HepG2 (cell line): ENCODE measurements around the gene ARHGEF7. TPM values are rescaled to one million over a fixed set of nuclear protein-coding genes. Genes with fewer than 3 reads are reported as not detected.

Experiments used
- ATAC-seq: fragments of 200-7000 bp; cut with Tn5 transposase; 3 replicates; pipeline ENCODE4 v1.9.1; 2020; ENCODE audit warnings: mild to moderate bottlenecking, moderate library complexity
- BruUV-seq: library from RNA; stranded (reverse); fragments of 400-500 nt; replicated peaks from 2 replicates; lab custom pipeline; 2021; lab: Mats Ljungman, UMichigan
- CTCF ChIA-PET: fragments of 300-600 bp; formaldehyde crosslinking; extraction: SDS; loops from one replicate; lab custom pipeline; 2021; ENCODE audit warnings: low total read pairs, inconsistent platforms, low intra/inter-chr PET ratio; lab: Yijun Ruan, JAX
- POLR2A ChIA-PET: fragments of 350-600 bp; sonication (Branson Sonifier 250); formaldehyde crosslinking; loops from one replicate; lab custom pipeline; 2020; ENCODE audit warnings: antibody characterized with exemption, inconsistent platforms; lab: Yijun Ruan, JAX
- DNase-seq: peaks from one replicate; pipeline ENCODE4 v3.0.0-alpha.2; 2015; ENCODE audit warnings: low spot score
- FAIRE-seq: peaks from 3 replicates; lab custom pipeline; 2011; peaks lifted over from hg19 to GRCh38; lab: Jason Lieb, UNC
- H2AFZ ChIP-seq: one replicate; pipeline ENCODE4 v1.6.1; 2011; ENCODE audit warnings: low read length, inconsistent platforms
- H3K27ac ChIP-seq: fragments of 300-600 bp; 3 replicates; pipeline ENCODE4 v1.8.0; 2011; ENCODE audit warnings: mixed run types, mild to moderate bottlenecking, mixed read lengths, low read length, inconsistent platforms; ENCODE audit not compliant: insufficient read depth; ENCODE audit errors: extremely low read length
- H3K27me3 ChIP-seq, 2 experiments: fragments of 200-600 bp in 1 of 2; 2 replicates in 1 of 2; 3 replicates in 1 of 2; pipeline versions ENCODE4 v1.6.0 to v1.8.0; 2011; ENCODE audit warnings: low read length in 2 of 2, mild to moderate bottlenecking in 2 of 2, moderate library complexity in 2 of 2, inconsistent platforms in 1 of 2; ENCODE audit not compliant: insufficient read depth in 2 of 2, control insufficient read depth in 1 of 2
- H3K36me3 ChIP-seq, 2 experiments: fragments of 200-600 bp in 1 of 2; replicated peaks in 1 of 2; 2 replicates in 1 of 2; 3 replicates in 1 of 2; pipeline versions ENCODE4 v1.5.1 to v1.8.0; 2011; ENCODE audit warnings: low read length in 2 of 2, inconsistent platforms in 1 of 2; ENCODE audit not compliant: insufficient read depth in 2 of 2, control insufficient read depth in 1 of 2
- H3K4me1 ChIP-seq: 2 replicates; pipeline ENCODE4 v1.5.1; 2012; ENCODE audit warnings: low read length, inconsistent platforms; ENCODE audit not compliant: insufficient read depth
- H3K4me2 ChIP-seq: 2 replicates; pipeline ENCODE4 v1.6.0; 2011; ENCODE audit warnings: low read depth, low read length, inconsistent platforms
- H3K4me3 ChIP-seq, 3 experiments: fragments of 200-600 bp in 1 of 3; sonication (generic), shearing (Covaris generic) in 1 of 3; replicated peaks in 1 of 3; 2 replicates each; pipeline ENCODE4 v1.5.1; 2011 to 2016; ENCODE audit warnings: low read length in 3 of 3, inconsistent platforms in 2 of 3, low read depth in 2 of 3, mild to moderate bottlenecking in 2 of 3, control low read depth in 1 of 3, mixed read lengths in 1 of 3; ENCODE audit not compliant: insufficient read depth in 1 of 3
- H3K79me2 ChIP-seq: one replicate; pipeline ENCODE4 v1.6.1; 2011; ENCODE audit warnings: low read length, inconsistent platforms; ENCODE audit not compliant: insufficient read depth
- H3K9ac ChIP-seq: 2 replicates; pipeline ENCODE4 v1.6.0; 2011; ENCODE audit warnings: mild to moderate bottlenecking, low read depth, low read length, inconsistent platforms; ENCODE audit not compliant: insufficient read depth
- H3K9me3 ChIP-seq: 2 replicates; pipeline ENCODE4 v1.5.1; 2012; ENCODE audit warnings: mild to moderate bottlenecking, low read length
- H4K20me1 ChIP-seq: 2 replicates; pipeline ENCODE4 v1.6.0; 2011; ENCODE audit warnings: inconsistent platforms, mild to moderate bottlenecking, low read length, moderate library complexity; ENCODE audit not compliant: insufficient read depth
- DMAP1 ChIP-seq: IDR thresholded peaks from 2 replicates; pipeline ENCODE4 v1.6.1; 2016
- HNRNPUL1 ChIP-seq: fragments of 200-400 bp; formaldehyde crosslinking; IDR thresholded peaks from 2 replicates; pipeline ENCODE4 v1.6.1; 2017; ENCODE audit warnings: low read depth, mild to moderate bottlenecking, low read length, moderate library complexity
- HOXA7 ChIP-seq: sonication (generic); formaldehyde crosslinking; IDR thresholded peaks from 2 replicates; pipeline ENCODE4 v1.8.1; 2022; ENCODE audit warnings: mild to moderate bottlenecking, missing genetic modification reagents, moderate library complexity
- HOXD1 ChIP-seq: sonication (generic); formaldehyde crosslinking; IDR thresholded peaks from 2 replicates; pipeline ENCODE4 v1.5.0; 2020; ENCODE audit warnings: missing genetic modification reagents
- IKZF4 ChIP-seq: sonication (generic); formaldehyde crosslinking; IDR thresholded peaks from 2 replicates; pipeline ENCODE4 v1.5.1; 2020; ENCODE audit warnings: borderline replicate concordance, mild to moderate bottlenecking, low read depth, missing genetic modification reagents; ENCODE audit errors: not compliant biosample characterization
- MTF1 ChIP-seq: sonication (generic); formaldehyde crosslinking; IDR thresholded peaks from 2 replicates; pipeline ENCODE4 v1.5.0; 2020; ENCODE audit warnings: missing genetic modification reagents
- MYC ChIP-seq: sonication (generic); formaldehyde crosslinking; IDR thresholded peaks from 2 replicates; pipeline ENCODE4 v1.9.0; 2021; ENCODE audit warnings: missing genetic modification reagents, borderline replicate concordance
- NR2F6 ChIP-seq, 2 experiments: IDR thresholded peaks; 2 replicates each; pipeline ENCODE4 v1.6.1; 2016; ENCODE audit warnings: antibody characterized with exemption in 1 of 2, mild to moderate bottlenecking in 1 of 2
- PTBP1 ChIP-seq: fragments of 200-400 bp; formaldehyde crosslinking; IDR thresholded peaks from 2 replicates; pipeline ENCODE4 v1.6.1; 2018; ENCODE audit warnings: low read length, low read depth; ENCODE audit not compliant: poor library complexity, severe bottlenecking
- SOX5 ChIP-seq: IDR thresholded peaks from 2 replicates; pipeline ENCODE4 v1.6.1; 2016; ENCODE audit warnings: borderline replicate concordance
- TOPORS ChIP-seq: sonication (generic); formaldehyde crosslinking; IDR thresholded peaks from 2 replicates; pipeline ENCODE4 v1.8.0; 2023; ENCODE audit warnings: mild to moderate bottlenecking, missing genetic modification reagents
- ZFP36L2 ChIP-seq: sonication (generic); formaldehyde crosslinking; IDR thresholded peaks from 2 replicates; pipeline ENCODE4 v1.4.0; 2020; ENCODE audit warnings: missing genetic modification reagents
- ZFYVE20 ChIP-seq: sonication (generic); formaldehyde crosslinking; IDR thresholded peaks from 2 replicates; pipeline ENCODE4 v1.8.0; 2023; ENCODE audit warnings: low read depth, mild to moderate bottlenecking, moderate library complexity, missing genetic modification reagents, borderline replicate concordance
- ZNF235 ChIP-seq: sonication (generic); formaldehyde crosslinking; IDR thresholded peaks from 2 replicates; pipeline ENCODE4 v1.8.1; 2023; ENCODE audit warnings: mild to moderate bottlenecking, missing genetic modification reagents, borderline replicate concordance
- ZNF713 ChIP-seq: sonication (generic); formaldehyde crosslinking; IDR thresholded peaks from 2 replicates; pipeline ENCODE4 v1.4.0; 2020; ENCODE audit warnings: mild to moderate bottlenecking, missing genetic modification reagents
- ZNF746 ChIP-seq: sonication (generic); formaldehyde crosslinking; IDR thresholded peaks from 2 replicates; pipeline ENCODE4 v1.8.0; 2022; ENCODE audit warnings: mild to moderate bottlenecking, missing genetic modification reagents
- WGBS: methylation state at CpG from one replicate; pipeline ENCODE4 v1.1.6; 2017; ENCODE audit warnings: low lambda C conversion rate; 5-methylcytosine and 5-hydroxymethylcytosine counted together
- in situ Hi-C: cut with HindIII; loops from 2 replicates; pipeline ENCODE4 v1.10.0; 2017; ENCODE audit warnings: low pct_unique_long_range_greater_than_20kb; ENCODE audit not compliant: extremely low pct_ligation_motif_present
- intact Hi-C: fragments of 100-400 bp; cut with micrococcal nuclease; formaldehyde crosslinking; loops from one replicate; pipeline ENCODE4 v1.10.0; 2022; ENCODE audit not compliant: unreplicated experiment
- polyA plus RNA-seq, 8 experiments: library from polyadenylated mRNA; depleted of rRNA in 3 of 8; stranded (reverse) in 7 of 8; unstranded in 1 of 8; fragments of >200 nt; fragmentation: Illumina TruSeq in 4 of 8; extraction: Trizol in 4 of 8; gene quantifications; 2 replicates each; pipeline versions ENCODE4 v1.2.1 to v1.2.3, GENCODE V29; 2011 to 2016; ENCODE audit warnings: low read depth in 4 of 8, missing spikeins in 1 of 8, mixed read lengths in 1 of 8; ENCODE audit not compliant: insufficient read depth in 1 of 8
- total RNA-seq, 5 experiments: library from RNA; depleted of rRNA; stranded (reverse); fragments of >200 nt; fragmentation: Illumina TruSeq; extraction: Trizol; gene quantifications; 2 replicates each; pipeline ENCODE4 v1.2.3, GENCODE V29; 2016; ENCODE audit warnings: low read depth in 1 of 5
- TF ChIP-seq, protein P1 (sequence below): sonication (generic); formaldehyde crosslinking; IDR thresholded peaks from 2 replicates; pipeline ENCODE4 v1.4.0; 2020; ENCODE audit warnings: missing genetic modification reagents
- TF ChIP-seq, protein P2 (sequence below): IDR thresholded peaks from 2 replicates; pipeline ENCODE4 v1.6.1; 2016; ENCODE audit warnings: control low read depth
- TF ChIP-seq, protein P3 (sequence below): sonication (generic); formaldehyde crosslinking; conservative IDR thresholded peaks from 2 replicates; pipeline ENCODE4 v1.8.0; 2022; ENCODE audit warnings: low read depth, missing genetic modification reagents

Gene ARHGEF7
- total and polyA plus RNA-seq, 2 of the 13 experiments (the other 11 are each of a cell fraction or from before 2014, with no cell fraction given), result 15.7 to 22.3 TPM

DNA sequence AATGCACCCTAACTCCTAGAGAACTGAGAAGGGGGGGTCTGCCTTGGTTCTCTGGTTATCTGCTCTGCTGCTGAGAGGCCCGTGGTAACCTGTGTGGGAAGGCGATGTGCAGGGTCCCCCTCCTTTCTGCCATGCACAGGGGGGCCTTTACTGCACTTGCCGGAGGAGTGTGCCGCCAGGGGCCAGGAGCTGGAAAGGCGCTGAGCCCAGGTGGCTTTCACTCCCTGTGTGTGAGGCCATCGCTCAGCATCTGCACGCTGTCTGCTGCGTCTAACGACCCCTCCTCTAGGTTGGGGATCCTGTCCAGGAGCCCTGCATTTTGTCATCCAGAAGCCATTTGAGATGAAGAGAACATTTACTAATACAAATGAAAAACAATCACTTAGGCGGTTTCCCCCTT is 168.3 kb downstream of the ARHGEF7 start (continued):
- TF ChIP-seq, protein P1, sequence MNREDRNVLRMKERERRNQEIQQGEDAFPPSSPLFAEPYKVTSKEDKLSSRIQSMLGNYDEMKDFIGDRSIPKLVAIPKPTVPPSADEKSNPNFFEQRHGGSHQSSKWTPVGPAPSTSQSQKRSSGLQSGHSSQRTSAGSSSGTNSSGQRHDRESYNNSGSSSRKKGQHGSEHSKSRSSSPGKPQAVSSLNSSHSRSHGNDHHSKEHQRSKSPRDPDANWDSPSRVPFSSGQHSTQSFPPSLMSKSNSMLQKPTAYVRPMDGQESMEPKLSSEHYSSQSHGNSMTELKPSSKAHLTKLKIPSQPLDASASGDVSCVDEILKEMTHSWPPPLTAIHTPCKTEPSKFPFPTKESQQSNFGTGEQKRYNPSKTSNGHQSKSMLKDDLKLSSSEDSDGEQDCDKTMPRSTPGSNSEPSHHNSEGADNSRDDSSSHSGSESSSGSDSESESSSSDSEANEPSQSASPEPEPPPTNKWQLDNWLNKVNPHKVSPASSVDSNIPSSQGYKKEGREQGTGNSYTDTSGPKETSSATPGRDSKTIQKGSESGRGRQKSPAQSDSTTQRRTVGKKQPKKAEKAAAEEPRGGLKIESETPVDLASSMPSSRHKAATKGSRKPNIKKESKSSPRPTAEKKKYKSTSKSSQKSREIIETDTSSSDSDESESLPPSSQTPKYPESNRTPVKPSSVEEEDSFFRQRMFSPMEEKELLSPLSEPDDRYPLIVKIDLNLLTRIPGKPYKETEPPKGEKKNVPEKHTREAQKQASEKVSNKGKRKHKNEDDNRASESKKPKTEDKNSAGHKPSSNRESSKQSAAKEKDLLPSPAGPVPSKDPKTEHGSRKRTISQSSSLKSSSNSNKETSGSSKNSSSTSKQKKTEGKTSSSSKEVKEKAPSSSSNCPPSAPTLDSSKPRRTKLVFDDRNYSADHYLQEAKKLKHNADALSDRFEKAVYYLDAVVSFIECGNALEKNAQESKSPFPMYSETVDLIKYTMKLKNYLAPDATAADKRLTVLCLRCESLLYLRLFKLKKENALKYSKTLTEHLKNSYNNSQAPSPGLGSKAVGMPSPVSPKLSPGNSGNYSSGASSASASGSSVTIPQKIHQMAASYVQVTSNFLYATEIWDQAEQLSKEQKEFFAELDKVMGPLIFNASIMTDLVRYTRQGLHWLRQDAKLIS (CRISPR knock-in tag), result no peak
- no peak for TF ChIP-seq SOX5 (CRISPR knock-in tag)

DNA sequence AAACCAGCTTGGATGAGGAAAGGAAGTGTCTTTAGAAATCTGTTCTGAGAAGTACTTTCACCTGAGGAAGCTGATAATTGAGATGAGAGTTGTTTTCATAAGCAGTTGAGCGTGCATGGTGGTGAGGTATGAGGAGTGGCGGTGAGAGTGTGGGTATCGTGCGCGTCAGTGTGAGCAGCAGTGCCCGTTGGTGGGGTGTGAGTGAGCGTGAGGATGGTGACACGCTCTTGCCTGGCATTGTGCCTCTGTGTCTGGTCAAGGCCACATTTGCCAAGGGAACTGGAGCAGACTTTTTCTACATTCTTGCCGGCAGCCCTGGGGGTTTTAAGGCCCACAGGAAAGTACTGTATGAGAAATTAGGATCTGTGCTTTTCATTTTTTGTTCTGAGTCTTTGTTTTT is 168.9 kb downstream of the ARHGEF7 start:
- in situ Hi-C loops (no loop called here), intact Hi-C loops (no loop called here)
- no peak overlapping the region for H3K27ac ChIP-seq
- ATAC-seq (no peak), DNase-seq (no peak), FAIRE-seq (no peak)
- no peak overlapping the region for H3K4me3 ChIP-seq
- no peaks in the 10 kb centered on the region; the same call in 1 of the 2 replicates for H4K20me1 ChIP-seq
- no peak overlapping the region for H3K4me2 ChIP-seq
- H3K27me3 ChIP-seq, result no peaks in the 10 kb centered on the region
- no peak overlapping the region for H3K9ac ChIP-seq
- no peaks in the 10 kb centered on the region for H3K9me3 ChIP-seq
- WGBS, result 95% methylated on average over 9 of the region's 9 CpGs
- CTCF ChIA-PET, result no interaction called here
- H3K36me3 ChIP-seq, result peaks cover 30 to 84% of the 10 kb centered on the region in 2 experiments
- TF ChIP-seq ZFYVE20 (CRISPR knock-in tag), result no peak
- TF ChIP-seq HOXD1 (CRISPR knock-in tag), result no peak
- no peak for TF ChIP-seq ZFP36L2 (CRISPR knock-in tag)
- TF ChIP-seq PTBP1, result no peak
- TF ChIP-seq MYC, result no peak
- TF ChIP-seq IKZF4 (CRISPR knock-in tag), result no peak
- TF ChIP-seq, protein P2, sequence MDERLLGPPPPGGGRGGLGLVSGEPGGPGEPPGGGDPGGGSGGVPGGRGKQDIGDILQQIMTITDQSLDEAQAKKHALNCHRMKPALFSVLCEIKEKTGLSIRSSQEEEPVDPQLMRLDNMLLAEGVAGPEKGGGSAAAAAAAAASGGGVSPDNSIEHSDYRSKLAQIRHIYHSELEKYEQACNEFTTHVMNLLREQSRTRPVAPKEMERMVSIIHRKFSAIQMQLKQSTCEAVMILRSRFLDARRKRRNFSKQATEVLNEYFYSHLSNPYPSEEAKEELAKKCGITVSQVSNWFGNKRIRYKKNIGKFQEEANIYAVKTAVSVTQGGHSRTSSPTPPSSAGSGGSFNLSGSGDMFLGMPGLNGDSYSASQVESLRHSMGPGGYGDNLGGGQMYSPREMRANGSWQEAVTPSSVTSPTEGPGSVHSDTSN (CRISPR knock-in tag), result no peak
- TF ChIP-seq HOXA7 (CRISPR knock-in tag), result no peak
- no peak for TF ChIP-seq ZNF235 (CRISPR knock-in tag)
- TF ChIP-seq NR2F6 (IDR thresholded peaks at IDR 0.05), result no peak
- no peak for TF ChIP-seq NR2F6 (CRISPR knock-in tag; IDR thresholded peaks at IDR 0.05)
- TF ChIP-seq TOPORS (CRISPR knock-in tag), result no peak
- no peak for TF ChIP-seq HNRNPUL1
- TF ChIP-seq ZNF746 (CRISPR knock-in tag), result no peak
- TF ChIP-seq, protein P3, sequence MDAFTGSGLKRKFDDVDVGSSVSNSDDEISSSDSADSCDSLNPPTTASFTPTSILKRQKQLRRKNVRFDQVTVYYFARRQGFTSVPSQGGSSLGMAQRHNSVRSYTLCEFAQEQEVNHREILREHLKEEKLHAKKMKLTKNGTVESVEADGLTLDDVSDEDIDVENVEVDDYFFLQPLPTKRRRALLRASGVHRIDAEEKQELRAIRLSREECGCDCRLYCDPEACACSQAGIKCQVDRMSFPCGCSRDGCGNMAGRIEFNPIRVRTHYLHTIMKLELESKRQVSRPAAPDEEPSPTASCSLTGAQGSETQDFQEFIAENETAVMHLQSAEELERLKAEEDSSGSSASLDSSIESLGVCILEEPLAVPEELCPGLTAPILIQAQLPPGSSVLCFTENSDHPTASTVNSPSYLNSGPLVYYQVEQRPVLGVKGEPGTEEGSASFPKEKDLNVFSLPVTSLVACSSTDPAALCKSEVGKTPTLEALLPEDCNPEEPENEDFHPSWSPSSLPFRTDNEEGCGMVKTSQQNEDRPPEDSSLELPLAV (CRISPR knock-in tag), result no peak
- TF ChIP-seq MTF1, result no peak
- TF ChIP-seq ZNF713 (CRISPR knock-in tag), result no peak
- TF ChIP-seq DMAP1, result no peak
- no peaks in the 10 kb centered on the region for H3K4me1 ChIP-seq
- POLR2A ChIA-PET, result no interaction called here
- no TSS peak for BruUV-seq
- H2AFZ ChIP-seq, result no peak overlapping the region
- no peaks in the 10 kb centered on the region for H3K79me2 ChIP-seq
